KMS-11 (cell line): ENCODE measurements around the gene CTNND1.

ENCODE experiments used
- H2AFZ ChIP-seq: fragments of 200-600 bp; sonication (generic); 2 replicates; pipeline ENCODE4 v1.6.1; 2016; ENCODE audit warnings: antibody characterized with exemption, mixed run types, low read depth
- H3K27ac ChIP-seq: fragments of 200-600 bp; sonication (generic); 2 replicates; pipeline ENCODE4 v1.6.1; 2016; ENCODE audit warnings: mild to moderate bottlenecking, mixed run types
- H3K27me3 ChIP-seq: fragments of 200-600 bp; sonication (generic); 2 replicates; pipeline ENCODE4 v1.6.1; 2017; ENCODE audit warnings: mild to moderate bottlenecking, low read depth, mixed run types, moderate library complexity; ENCODE audit not compliant: insufficient read depth
- H3K36me3 ChIP-seq: fragments of 200-600 bp; sonication (generic); 2 replicates; pipeline ENCODE4 v1.6.1; 2017; ENCODE audit warnings: mild to moderate bottlenecking, mixed run types; ENCODE audit not compliant: insufficient read depth
- H3K4me1 ChIP-seq: fragments of 200-600 bp; sonication (generic); 2 replicates; pipeline ENCODE4 v1.6.1; 2016; ENCODE audit warnings: mild to moderate bottlenecking, low read depth, mixed run types; ENCODE audit not compliant: poor library complexity, severe bottlenecking
- H3K4me2 ChIP-seq: fragments of 200-600 bp; sonication (generic); 2 replicates; pipeline ENCODE4 v1.7.0; 2016; ENCODE audit warnings: mild to moderate bottlenecking, mixed run types
- H3K4me3 ChIP-seq: fragments of 200-600 bp; sonication (generic); IDR thresholded peaks from 2 replicates; pipeline ENCODE4 v1.6.1; 2017; ENCODE audit warnings: low read depth, low read length, mixed read lengths; ENCODE audit not compliant: insufficient read depth
- H3K79me2 ChIP-seq: fragments of 200-600 bp; sonication (generic); 2 replicates; pipeline ENCODE4 v1.6.1; 2016; ENCODE audit warnings: low read depth, mixed run types; ENCODE audit not compliant: insufficient read depth
- H3K9ac ChIP-seq: fragments of 200-600 bp; sonication (generic); 2 replicates; pipeline ENCODE4 v1.6.1; 2016; ENCODE audit warnings: mild to moderate bottlenecking, mixed run types
- H4K20me1 ChIP-seq: fragments of 200-600 bp; sonication (generic); 2 replicates; pipeline ENCODE4 v1.6.1; 2016; ENCODE audit warnings: mild to moderate bottlenecking, mixed run types; ENCODE audit not compliant: insufficient read depth
- CTCF ChIP-seq: fragments of 200-600 bp; sonication (generic); conservative IDR thresholded peaks from 2 replicates; pipeline ENCODE4 v1.6.1; 2017; ENCODE audit warnings: low read depth, mild to moderate bottlenecking, antibody characterized with exemption, low read length, moderate library complexity, mixed read lengths

CTNND1 gene

GRCh38 chr11:57727185-57727584, 34.4 kb upstream of the CTNND1 start:
- Histone ChIP-seq H2AFZ (no peak overlapping the region), H3K9ac (no peak overlapping the region), H3K79me2 (peaks cover 79% of the 10 kb centered on the region), H3K27ac (no peak overlapping the region), H3K4me1 (no peaks in the 10 kb centered on the region), H3K4me3 (no peak overlapping the region), H3K36me3 (no peaks in the 10 kb centered on the region), H4K20me1 (0 out of 2 replicates have a peak, but pooled peaks cover 4% of the 10 kb centered on the region), H3K27me3 (no peaks in the 10 kb centered on the region), H3K4me2 (no peak overlapping the region)
- TF ChIP-seq CTCF = no peak

GRCh38 chr11:57728829-57729228, 32.8 kb upstream of the CTNND1 start:
- H3K9ac ChIP-seq = no peak overlapping the region
- no peaks in the 10 kb centered on the region for H3K27me3 ChIP-seq
- no peak overlapping the region for H3K4me3 ChIP-seq
- TF ChIP-seq CTCF = no peak
- H4K20me1 ChIP-seq = 0 out of 2 replicates have a peak, but pooled peaks cover 4% of the 10 kb centered on the region
- no peak overlapping the region for H3K4me2 ChIP-seq
- peaks cover 81% of the 10 kb centered on the region for H3K79me2 ChIP-seq
- no peaks in the 10 kb centered on the region for H3K4me1 ChIP-seq
- no peak overlapping the region for H3K27ac ChIP-seq
- no peaks in the 10 kb centered on the region for H3K36me3 ChIP-seq
- no peak overlapping the region for H2AFZ ChIP-seq

- Histone ChIP-seq H3K4me3 (no peak overlapping the region), H3K79me2 (peaks cover 75% of the 10 kb centered on the region), H4K20me1 (0 out of 2 replicates have a peak, but pooled peaks cover 4% of the 10 kb centered on the region), H3K9ac (no peak overlapping the region), H3K4me1 (peaks cover 5% of the 10 kb centered on the region), H3K36me3 (no peaks in the 10 kb centered on the region), H3K27ac (no peak overlapping the region), H3K27me3 (no peaks in the 10 kb centered on the region), H2AFZ (no peak overlapping the region), H3K4me2 (no peak overlapping the region)
- no peak for TF ChIP-seq CTCF
These were observed 32.1 kb upstream of the CTNND1 start for GRCh38 chr11:57729479-57729878.

GRCh38 chr11:57732661-57733060, 28.9 kb upstream of the CTNND1 start:
- Histone ChIP-seq H3K4me3 (no peak overlapping the region), H2AFZ (no peak overlapping the region), H3K4me2 (no peak overlapping the region), H3K4me1 (peaks cover 18% of the 10 kb centered on the region), H3K79me2 (peaks cover 45% of the 10 kb centered on the region), H3K36me3 (no peaks in the 10 kb centered on the region), H3K27me3 (no peaks in the 10 kb centered on the region), H3K27ac (no peak overlapping the region), H4K20me1 (0 out of 2 replicates have a peak, but pooled peaks cover 4% of the 10 kb centered on the region), H3K9ac (no peak overlapping the region)
- TF ChIP-seq CTCF = no peak
